Heart right ventricle (tissue), 16 donors: Measurements from ENCODE around the gene DNAJC24. TPM values are rescaled to one million over a fixed set of nuclear protein-coding genes. Genes with fewer than 3 reads are reported as not detected.
"Not testable (repeated sequence)": the region's sequence is repeated elsewhere in the genome, so short reads cannot be mapped to it uniquely, and the experiment has no call there.

Experiments used
- ATAC-seq, 8 donors: fragments of 200-7000 bp; cut with Tn5 transposase; one replicate each; pipeline ENCODE4 v1.9.1; 2020; ENCODE audit warnings: mild to moderate bottlenecking in 8 of 8, moderate library complexity in 8 of 8, moderate number of reproducible peaks in 1 of 8
- DNase-seq, 2 donors: peaks; one replicate each; pipeline ENCODE4 v3.0.0-alpha.2; 2020
- H3K27ac ChIP-seq, 10 donors: fragments of 200-600 bp; sonication (generic) in 2 of 10; one replicate each; pipeline versions ENCODE4 v1.5.0 to v1.8.0; 2020 to 2022; ENCODE audit warnings: mild to moderate bottlenecking in 3 of 10
- H3K27me3 ChIP-seq, 7 donors: fragments of 200-600 bp; one replicate each; pipeline ENCODE4 v1.8.0; 2021 to 2022; ENCODE audit warnings: mild to moderate bottlenecking in 2 of 7
- H3K36me3 ChIP-seq, 9 donors: fragments of 200-600 bp; sonication (generic) in 1 of 9; one replicate each; pipeline versions ENCODE4 v1.5.0 to v1.8.0; 2020 to 2022; ENCODE audit warnings: mild to moderate bottlenecking in 2 of 9
- H3K4me1 ChIP-seq, 9 donors: fragments of 200-600 bp; sonication (generic) in 1 of 9; one replicate each; pipeline versions ENCODE4 v1.5.0 to v1.8.0; 2020 to 2022; ENCODE audit warnings: mild to moderate bottlenecking in 4 of 9
- H3K4me3 ChIP-seq, 10 donors: fragments of 200-600 bp; sonication (generic) in 2 of 10; one replicate each; pipeline versions ENCODE4 v1.5.0 to v1.8.0; 2020 to 2022; ENCODE audit warnings: mild to moderate bottlenecking in 7 of 10, moderate library complexity in 2 of 10
- H3K9me3 ChIP-seq, 11 donors: fragments of 200-600 bp in 10 of 11; sonication (generic) in 2 of 11; one replicate each; pipeline versions ENCODE4 v1.5.0 to v1.8.0; 2013 to 2022; ENCODE audit warnings: mild to moderate bottlenecking in 2 of 11, control low read depth in 1 of 11, moderate library complexity in 1 of 11
- CTCF ChIP-seq, 9 donors: fragments of 200-600 bp; sonication (generic) in 2 of 9; IDR thresholded peaks; one replicate each; pipeline versions ENCODE4 v1.5.0 to v1.8.0; 2021 to 2022; ENCODE audit warnings: antibody characterized with exemption in 9 of 9, mild to moderate bottlenecking in 5 of 9, moderate library complexity in 1 of 9
- WGBS, 2 donors: extraction: QIAGEN DNeasy Blood & Tissue Kit; methylation state at CpG; one replicate each; pipeline ENCODE4 v1.1.7; 2013; ENCODE audit warnings: inconsistent platforms in 1 of 2; 5-methylcytosine and 5-hydroxymethylcytosine counted together
- intact Hi-C, 10 donors: fragments of 100-400 bp; cut with DNase I; formaldehyde crosslinking; loops; one replicate each; pipeline versions ENCODE4 v1.11.1 to v1.14.2; 2022
- long read RNA-seq, 3 donors: library from polyadenylated mRNA; unstranded; transcript quantifications; one replicate each; pipeline ENCODE4 v2.0.0, GENCODE V29; 2020 to 2021
- polyA plus RNA-seq, 2 donors: library from polyadenylated mRNA; stranded (reverse); fragments of 200-250 nt; gene quantifications; one replicate each; pipeline ENCODE4 v1.2.3, GENCODE V29; 2013
- total RNA-seq, 10 donors: library from RNA; stranded (reverse); fragmentation: NEBNext Ultra II Directional in 3 of 10; extraction: Animal tissue kit (Norgen Biotek cat#: 25700) in 3 of 10; gene quantifications; one replicate each; pipeline versions ENCODE4 v1.2.1 to v1.2.4, GENCODE V29; 2021 to 2023
- donor health status: Arrhythmogenic right ventricular cardiomyopathy.
- donor health status: ischemic (EF 13 %, LVEDD 7.1; RV severe dilation, severe dysfunction).
- donor health status: healthy with polysubstance abuse.
- donor health status: DM: no; HTN: yes; CAD: no.
- donor health status: DM: no; HTN: no; CAD: no.
- donor health status: ischemic (EF 25% LVEDD 6.9; RV normal size, moderate dysfunction).
- donor health status: ischemic (EF 25% LVEDD 5.7; RV mildly dilated, moderate dysfunction).
- donor health status: healthy.
- donor health status: DM: yes; HTN: yes; CAD: no.
- donor health status: Ischemic cardiomyopathy.
- donor health status: ischemic (EF 35%, LVEDD 5.7; RV mildly dilated, moderate dysfunction).
- donor health status: nonischemic (EF 11% LVEDD 7.7; RV severe dilation, severe dysfunction).
- donor health status: DM: yes; HTN: yes; CAD: no.
- donor health status: PGD.
- donor health status: ischemic (EF 29% LVEDD 5.4; RV normal size, mild dysfunction).
- donor health status: nonischemic (EF 23%, LVEDD 6.1; RV moderate dilation, normal function).

DNAJC24 gene, protein sequence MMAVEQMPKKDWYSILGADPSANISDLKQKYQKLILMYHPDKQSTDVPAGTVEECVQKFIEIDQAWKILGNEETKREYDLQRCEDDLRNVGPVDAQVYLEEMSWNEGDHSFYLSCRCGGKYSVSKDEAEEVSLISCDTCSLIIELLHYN
- total RNA-seq (10 to 100 TPM; 12.8 to 23.2 (median 16.0) TPM), polyA plus RNA-seq (1 to 10 TPM; 2.9 to 7.4 TPM)
- long read RNA-seq, donor 1, partial matches to known transcripts, result 0 of 2 reads
- long read RNA-seq, donor 1, other reads (novel, unspliced or antisense), result 2 of 2 reads
- long read RNA-seq, donor 2, partial matches to known transcripts, result 0 of 2 reads
- long read RNA-seq, donor 2, other reads (novel, unspliced or antisense), result 2 of 2 reads
- long read RNA-seq, donor 3, partial matches to known transcripts, result 2 of 3 reads
- long read RNA-seq, donor 3, other reads (novel, unspliced or antisense), result 1 of 3 reads

DNA sequence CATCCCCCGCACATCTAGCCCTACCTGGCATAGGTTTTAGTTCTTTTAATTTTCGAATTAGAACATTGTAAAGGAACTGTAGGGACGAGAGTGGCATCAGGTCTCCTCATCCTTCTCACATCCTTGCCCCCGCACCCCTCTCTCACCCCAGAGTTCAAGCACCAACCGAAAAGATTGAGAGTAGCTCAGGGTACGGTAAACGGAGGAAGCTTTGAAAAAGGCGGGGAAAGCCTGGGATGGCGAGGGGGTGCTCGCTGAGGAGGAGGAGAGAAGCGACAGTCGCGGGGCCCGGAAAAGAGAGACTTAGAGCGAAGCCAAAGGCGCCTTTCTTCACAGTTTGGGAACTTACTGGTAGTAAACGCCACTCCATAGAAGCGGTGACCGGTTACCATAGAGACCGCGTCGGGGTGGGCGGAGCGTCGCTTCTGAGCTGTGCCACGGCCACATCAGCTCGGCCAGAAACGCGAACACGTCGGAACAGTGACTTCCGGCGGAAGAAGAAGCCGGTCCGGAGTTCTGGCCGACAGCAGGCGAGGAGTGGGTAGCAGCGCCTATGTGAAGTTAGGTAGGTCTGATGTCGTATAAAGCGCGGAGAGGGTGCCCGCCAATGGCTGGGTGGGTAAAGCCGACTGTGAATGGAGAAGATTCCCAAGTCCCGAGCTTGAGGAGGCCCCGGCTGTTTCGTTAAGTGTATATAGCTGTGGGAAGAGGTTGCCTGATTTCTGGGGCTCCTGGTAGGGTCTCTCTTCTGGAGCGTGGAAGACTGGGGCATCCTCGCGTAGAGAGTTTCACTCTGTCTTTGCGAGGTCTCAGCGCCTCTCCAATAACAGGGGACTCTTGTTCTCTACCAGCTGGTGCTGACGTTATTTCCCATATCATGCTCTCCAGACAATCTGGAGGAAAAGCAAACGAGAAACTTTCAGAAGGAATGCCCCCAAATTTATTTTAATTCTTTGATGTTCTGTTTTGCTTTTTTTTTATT lies at the start of gene DNAJC24, which contains the start of gene DCDC1:
Gene DNAJC24 (plus strand): TSS at position 513 of the 982 bp plus-strand sequence. CDS start 889 bp downstream, outside the sequence.
Gene DCDC1 (minus strand): TSS at position 392 of the 982 bp plus-strand sequence. CDS start 41,459 bp downstream, outside the sequence.
- DNase-seq (peak; percentile 91), ATAC-seq (peak; percentile 99 to 100 (median 100))
- no peaks in the 10 kb centered on the region for H3K9me3 ChIP-seq
- peak within 1 kb of the TSS; percentile 43 to 84 (median 72) for H3K4me3 ChIP-seq
- intact Hi-C loops, result loop anchor here in 1 of 10 donors (10.0 kb wide), 1 partner anchor 125 kb away; no protein-coding TSS in a partner anchor
- H3K27ac ChIP-seq, result peak within 1 kb of the TSS in 9 of 10 donors; percentile 31 to 87 (median 71)
- peaks cover 0 to 11% (median 0%) of the 10 kb centered on the region in 7 donors for H3K27me3 ChIP-seq
- 1% methylated on average over 53 of the region's 53 CpGs for WGBS, 2 donors
- TF ChIP-seq CTCF (IDR thresholded peaks at IDR 0.05), result no peak
- peaks cover 0 to 4% (median 0%) of the 10 kb centered on the region in 9 donors for H3K36me3 ChIP-seq
- peaks cover 3 to 27% (median 19%) of the 10 kb centered on the region in 9 donors for H3K4me1 ChIP-seq

DNA sequence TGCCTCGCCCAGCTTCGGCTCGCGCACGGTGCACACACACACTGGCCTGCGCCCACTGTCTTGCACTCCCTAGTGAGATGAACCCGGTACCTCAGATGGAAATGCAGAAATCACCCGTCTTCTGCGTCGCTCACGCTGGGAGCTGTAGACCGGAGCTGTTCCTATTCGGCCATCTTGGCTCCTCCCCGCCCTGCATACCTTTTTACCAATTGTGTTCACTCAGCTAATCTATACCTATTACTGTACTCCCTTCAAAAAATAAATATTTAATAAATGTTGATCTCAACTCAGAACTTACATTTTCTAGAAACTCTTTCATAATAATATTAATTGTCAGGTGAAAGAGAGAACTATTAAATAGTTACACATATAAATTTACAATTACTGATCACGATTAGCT lies 48.2 kb upstream of the DNAJC24 start:
- intact Hi-C loops, result not testable (repeated sequence)

GRCh38 chr11:31323145-31323544 lies 46.5 kb upstream of the DNAJC24 start:
- no peak overlapping the region for H3K4me3 ChIP-seq
- ATAC-seq (no peak), DNase-seq (no peak)
- WGBS, 2 donors, result 80 to 85% methylated on average over 4 of the region's 4 CpGs
- TF ChIP-seq CTCF (IDR thresholded peaks at IDR 0.05), result no peak
- no peaks in the 10 kb centered on the region for H3K36me3 ChIP-seq
- H3K9me3 ChIP-seq, result no peaks in the 10 kb centered on the region
- H3K4me1 ChIP-seq, result no peaks in the 10 kb centered on the region
- intact Hi-C loops, result no loop called here
- no peak overlapping the region for H3K27ac ChIP-seq
- H3K27me3 ChIP-seq, result no peaks in the 10 kb centered on the region

More for the DNA sequence above, 48.2 kb upstream of the DNAJC24 start:
- H3K9me3 ChIP-seq, H3K36me3 ChIP-seq, H3K4me3 ChIP-seq, DNase-seq, ATAC-seq, H3K4me1 ChIP-seq, H3K27ac ChIP-seq, H3K27me3 ChIP-seq: not testable (repeated sequence)
- 91 to 92% methylated on average over 15 of the region's 15 CpGs for WGBS, 2 donors

DNA sequence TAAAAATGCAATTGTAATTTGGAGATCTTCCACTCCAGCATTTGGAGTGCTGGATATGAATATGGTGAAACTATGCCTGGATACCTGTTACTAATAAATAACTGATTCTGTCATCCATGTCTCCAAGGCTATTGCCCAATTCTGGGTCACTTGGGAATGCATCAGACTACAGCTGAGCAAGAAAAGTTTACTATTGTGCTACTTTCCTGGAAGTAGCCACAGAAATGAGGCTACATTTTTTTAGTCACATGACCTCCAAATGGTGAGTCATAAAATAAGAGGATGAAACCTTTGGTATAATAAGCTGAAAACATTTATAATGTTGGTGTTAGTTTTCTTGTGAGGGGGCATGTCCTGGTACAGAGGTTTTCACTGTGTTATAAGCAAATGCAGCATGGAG lies 44.5 kb upstream of the DNAJC24 start:
- Histone ChIP-seq H3K4me3 (no peak overlapping the region), H3K36me3 (no peaks in the 10 kb centered on the region), H3K4me1 (no peaks in the 10 kb centered on the region), H3K27ac (no peak overlapping the region), H3K27me3 (no peaks in the 10 kb centered on the region), H3K9me3 (peaks cover 0 to 1% (median 0%) of the 10 kb centered on the region in 11 donors)
- no peak for TF ChIP-seq CTCF (IDR thresholded peaks at IDR 0.05)
- ATAC-seq (peak in 1 of 8 donors; percentile 70), DNase-seq (no peak)
- intact Hi-C loops, result no loop called here
